HG03045 (cell line): ENCODE data around the gene RHBDL2.
"Not testable (repeated sequence)": the region's sequence is repeated elsewhere in the genome, so short reads cannot be mapped to it uniquely, and the experiment has no call there.

ENCODE experiments used
- ATAC-seq: cut with Tn5 transposase; IDR thresholded peaks from one replicate; pipeline ENCODE4 v1.9.1; 2021; ENCODE audit warnings: mild to moderate bottlenecking, moderate library complexity; ENCODE audit not compliant: unreplicated experiment

RHBDL2 gene

GRCh38 chr1:38938722-38939260 is 2.8 kb downstream of the RHBDL2 start:
- no peak for ATAC-seq

DNA sequence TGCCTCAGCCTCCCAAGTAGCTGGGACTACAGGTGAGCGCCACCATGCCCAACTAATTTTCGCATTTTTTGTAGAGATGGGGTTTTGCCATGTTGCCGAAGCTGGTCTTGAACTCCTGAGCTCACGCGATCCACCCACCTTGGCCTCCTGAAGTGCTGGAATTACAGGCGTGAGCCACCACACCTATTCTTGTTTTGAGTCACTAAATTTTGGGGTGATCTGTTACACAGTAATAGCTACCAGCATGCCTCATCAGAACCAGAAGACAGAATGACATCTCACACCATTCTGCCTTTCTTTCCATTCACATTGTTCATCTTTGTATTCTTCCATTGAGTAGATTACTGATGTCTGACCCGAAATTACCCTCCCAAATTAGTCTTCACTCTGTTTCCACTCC is 9.1 kb downstream of the RHBDL2 start:
- ATAC-seq, result no peak

DNA sequence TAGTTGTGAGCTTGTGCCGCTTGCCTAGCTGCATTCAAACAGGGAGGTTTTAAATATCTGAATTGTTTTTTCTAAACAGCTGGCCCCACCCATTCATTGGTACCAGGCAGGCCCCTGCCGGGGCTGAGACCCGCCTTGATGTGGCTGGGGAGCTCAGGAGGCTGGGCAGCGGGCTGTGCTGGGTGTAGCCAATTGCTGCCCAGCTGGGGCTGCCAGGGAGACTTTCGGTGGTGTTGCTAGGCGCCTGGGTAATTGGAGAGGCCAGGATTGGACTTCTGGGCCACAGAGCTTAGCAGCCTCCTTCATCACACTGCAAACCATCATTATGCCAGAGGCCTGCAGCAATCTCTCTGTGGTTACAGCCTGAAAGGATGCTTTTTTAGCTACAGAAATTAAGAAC is 12.2 kb downstream of the RHBDL2 start:
- ATAC-seq, result no peak

DNA sequence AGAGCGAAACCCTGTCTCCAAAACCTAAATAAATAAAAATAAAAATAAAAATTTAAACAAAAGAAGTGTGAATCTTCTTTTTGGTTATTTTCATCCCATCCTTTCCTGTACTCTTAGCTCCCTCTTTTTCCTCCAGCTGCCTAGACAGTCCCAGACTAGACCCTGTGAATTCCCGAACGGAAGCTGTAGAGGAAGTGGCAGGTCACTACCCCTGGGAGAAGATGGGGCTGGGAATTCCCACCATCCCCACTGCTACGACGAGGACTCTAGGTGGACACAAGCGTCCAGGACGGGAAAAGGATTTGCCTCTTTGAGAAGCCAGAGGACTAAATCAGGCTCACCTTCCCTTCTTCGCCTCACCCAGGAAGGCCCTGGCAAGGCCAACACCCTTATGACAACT is 12.6 kb downstream of the RHBDL2 start:
- no peak for ATAC-seq

DNA sequence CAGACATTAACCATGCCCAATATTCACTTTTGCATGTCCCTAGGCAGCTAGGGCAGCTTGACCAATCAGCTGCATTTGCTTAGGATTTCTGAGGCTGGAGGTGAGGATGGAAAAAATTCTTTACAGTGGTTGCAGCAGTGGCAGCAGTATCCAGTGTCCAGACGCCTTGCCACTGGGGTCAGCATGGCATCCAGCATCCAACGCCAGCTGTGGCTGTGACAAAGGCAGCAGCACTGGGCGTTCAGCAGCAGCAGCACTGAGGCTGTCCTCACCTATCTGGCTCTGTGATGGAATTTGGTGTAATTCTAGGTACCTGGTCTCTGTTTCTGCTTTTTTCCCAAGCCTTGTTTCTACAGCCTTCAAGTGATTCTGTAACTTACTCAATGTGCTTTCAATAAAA is 15.5 kb downstream of the RHBDL2 start:
- no peak for ATAC-seq

DNA sequence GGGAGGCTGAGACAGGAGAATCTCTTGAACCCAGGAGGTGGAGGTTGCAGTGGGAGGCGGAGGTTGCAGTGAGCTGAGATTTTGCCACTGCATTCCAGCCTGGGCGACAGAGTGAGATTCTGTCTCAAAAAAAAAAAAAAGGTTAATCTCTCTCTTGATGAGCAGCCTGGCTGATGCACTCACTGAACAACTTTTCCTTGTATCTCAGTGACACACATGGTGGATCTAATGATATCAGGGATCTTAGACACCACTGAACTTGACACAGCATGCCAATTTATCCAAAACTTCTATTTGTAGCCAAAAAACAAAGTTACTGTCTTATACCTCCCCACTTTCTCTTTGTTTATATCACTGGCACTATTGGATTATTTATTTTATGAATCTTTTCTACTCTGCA is 16.2 kb downstream of the RHBDL2 start:
- ATAC-seq, result no peak

GRCh38 chr1:38923607-38924006 is 18.0 kb downstream of the RHBDL2 start:
- ATAC-seq, result no peak

DNA sequence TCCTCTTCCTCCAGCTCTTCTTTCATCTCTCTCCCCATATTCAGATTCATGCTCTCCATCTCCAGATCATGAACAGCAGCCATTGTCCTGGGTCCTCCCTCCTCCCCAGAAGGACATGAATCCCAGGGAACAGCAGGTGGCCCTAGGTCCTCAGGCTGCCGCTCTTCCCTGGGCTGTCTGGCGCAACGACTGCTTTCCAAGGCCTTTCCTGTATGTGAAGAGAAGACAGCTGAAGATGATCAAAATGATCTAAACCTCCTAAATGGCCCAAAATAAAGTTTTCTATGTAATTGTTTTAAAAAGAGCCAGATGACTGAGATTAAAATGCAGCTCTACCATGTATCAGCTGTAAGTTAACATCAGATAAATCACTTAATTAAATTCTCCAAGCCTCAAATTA is 22.5 kb downstream of the RHBDL2 start:
- no peak for ATAC-seq

DNA sequence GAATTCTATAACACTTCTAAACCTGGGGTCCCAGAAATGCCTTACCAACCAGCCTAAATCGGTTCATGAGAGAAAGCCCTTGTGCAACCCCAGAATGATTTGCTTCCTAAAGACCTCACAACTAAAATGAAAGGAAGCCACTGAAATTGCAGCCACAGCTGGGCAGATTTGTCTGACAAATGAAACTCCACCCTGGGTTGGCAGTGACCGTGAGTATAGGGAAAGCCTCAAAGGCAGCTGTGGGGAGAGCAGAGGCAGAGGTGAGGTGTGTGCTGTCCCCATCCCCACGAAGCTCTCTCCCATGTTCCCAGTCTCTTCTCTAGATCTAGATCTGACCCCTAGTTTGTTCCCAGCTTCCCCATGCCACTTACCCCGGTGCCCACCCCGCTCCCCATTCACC is 23.1 kb downstream of the RHBDL2 start:
- ATAC-seq, result no peak

- ATAC-seq, result no peak
These were observed 23.9 kb downstream of the RHBDL2 start for GRCh38 chr1:38917772-38918171.

DNA sequence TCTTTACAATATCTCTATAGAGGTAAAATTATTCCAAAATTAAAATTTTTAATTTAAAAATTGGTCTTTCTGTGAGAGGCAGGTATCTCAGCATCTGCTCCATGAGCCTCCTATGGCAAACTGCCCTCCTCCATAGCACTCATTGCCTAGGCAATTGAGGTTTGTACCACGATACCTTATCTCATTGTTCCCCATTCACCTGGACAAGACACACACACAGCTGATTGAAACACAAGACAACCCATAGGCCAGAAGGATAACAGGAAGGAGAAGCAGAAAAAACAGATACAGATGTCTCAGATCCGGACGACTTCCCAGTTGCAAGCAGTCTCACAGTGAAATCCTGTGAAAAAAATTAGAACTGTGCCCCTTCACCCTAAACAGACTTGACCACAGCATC is 24.3 kb downstream of the RHBDL2 start:
- no peak for ATAC-seq

DNA sequence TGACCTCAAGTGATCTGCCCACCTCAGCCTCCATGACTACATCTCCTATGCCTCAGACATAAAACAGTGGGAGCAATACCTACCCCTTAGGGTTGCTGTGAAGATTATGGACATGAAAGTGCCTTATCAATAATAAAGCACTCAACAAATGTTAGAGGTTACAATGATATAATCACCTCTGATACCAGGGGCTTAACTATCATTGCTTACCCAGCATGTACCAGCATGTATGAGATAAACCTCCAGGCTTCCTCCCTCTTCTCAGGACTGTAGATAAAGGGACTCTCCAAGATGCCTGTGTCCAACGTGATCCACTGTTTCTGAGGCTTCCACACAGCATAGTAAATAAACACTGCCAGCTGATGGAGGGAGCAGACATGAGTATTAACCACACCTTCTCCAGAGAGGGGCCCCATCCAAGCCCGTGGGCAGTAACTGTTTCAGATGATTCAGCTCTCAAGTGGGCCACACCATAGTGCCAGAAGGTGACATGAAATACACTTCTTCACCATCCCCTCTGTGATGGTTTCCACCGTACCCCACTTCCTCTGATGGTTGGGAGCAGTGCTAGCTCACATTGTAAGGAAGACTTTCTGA is 26.2 kb downstream of the RHBDL2 start:
- ATAC-seq, result no peak

- ATAC-seq, result not testable (repeated sequence)
These were observed 26.7 kb downstream of the RHBDL2 start for GRCh38 chr1:38914908-38915307.

DNA sequence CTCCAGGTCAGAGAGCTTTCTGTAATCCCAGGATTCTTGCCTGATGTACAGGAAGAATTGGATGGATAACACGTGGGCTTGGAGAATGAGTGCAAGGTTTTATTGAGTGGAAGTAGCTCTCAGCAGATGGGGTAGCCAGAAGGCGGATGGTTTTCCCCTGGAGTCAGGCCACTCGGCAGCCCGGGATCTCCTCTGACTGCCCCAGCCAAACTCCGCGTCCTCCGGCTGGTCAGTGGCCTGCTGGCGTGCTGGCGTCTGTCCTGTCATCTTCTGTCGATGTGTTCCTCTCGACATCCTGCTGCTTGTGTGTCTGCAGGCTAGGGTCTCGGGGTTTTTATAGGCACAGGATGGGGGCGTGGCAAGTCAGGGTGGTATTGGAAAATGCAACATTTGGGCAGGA is 32.8 kb downstream of the RHBDL2 start:
- no peak for ATAC-seq

- ATAC-seq, result no peak
These were observed 35.6 kb downstream of the RHBDL2 start for GRCh38 chr1:38905985-38906384.

DNA sequence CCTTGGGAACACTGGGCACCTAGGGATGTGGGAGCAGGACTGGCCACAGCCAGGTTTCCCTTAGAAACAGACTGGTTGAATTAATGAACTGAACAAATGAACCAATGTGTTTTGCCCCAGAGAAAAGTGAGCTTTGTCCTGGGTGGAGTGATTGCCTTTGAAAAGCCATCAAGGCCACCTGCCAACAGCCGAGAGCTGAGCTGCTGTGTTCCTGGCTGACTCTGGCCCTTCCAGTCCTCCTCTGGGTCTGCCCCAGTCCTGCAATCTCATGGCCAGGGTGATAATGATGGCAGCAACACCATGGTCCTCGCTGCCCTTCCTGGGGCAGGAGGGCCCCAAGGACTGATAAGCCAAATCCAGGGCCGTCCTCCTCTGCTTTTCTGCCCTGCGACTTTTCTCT is 42.1 kb downstream of the RHBDL2 start:
- no peak for ATAC-seq

DNA sequence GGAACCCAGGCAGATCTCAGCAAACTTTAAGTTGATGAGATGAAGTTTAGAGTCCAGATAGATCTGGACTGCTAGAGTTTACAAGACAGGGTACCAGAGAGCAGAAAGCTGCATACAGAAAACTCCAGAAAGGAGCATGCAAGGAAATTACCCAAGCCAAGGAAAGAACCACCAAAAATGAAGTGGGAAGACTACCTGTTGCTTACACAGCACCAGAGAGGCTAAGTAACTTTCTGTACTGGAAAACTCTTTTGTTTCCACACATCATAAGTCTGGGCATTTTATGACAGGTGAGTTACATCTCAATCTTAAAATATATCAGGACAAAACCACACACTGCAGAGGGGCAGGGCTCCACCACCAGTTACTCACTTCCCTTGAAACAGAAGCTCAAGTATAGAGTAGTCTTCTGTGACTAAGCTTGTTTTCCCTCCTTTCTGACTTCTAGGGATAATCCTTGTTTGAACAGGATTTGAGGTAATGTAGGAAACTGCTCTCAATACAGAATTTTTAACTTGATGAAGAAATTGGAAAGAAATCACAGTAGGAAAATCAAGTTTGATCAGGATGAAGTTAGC is 42.9 kb downstream of the RHBDL2 start:
- no peak for ATAC-seq

GRCh38 chr1:38896169-38896568 is 45.5 kb downstream of the RHBDL2 start:
- ATAC-seq, result no peak

GRCh38 chr1:38892976-38893375 is 48.7 kb downstream of the RHBDL2 start:
- ATAC-seq, result no peak

DNA sequence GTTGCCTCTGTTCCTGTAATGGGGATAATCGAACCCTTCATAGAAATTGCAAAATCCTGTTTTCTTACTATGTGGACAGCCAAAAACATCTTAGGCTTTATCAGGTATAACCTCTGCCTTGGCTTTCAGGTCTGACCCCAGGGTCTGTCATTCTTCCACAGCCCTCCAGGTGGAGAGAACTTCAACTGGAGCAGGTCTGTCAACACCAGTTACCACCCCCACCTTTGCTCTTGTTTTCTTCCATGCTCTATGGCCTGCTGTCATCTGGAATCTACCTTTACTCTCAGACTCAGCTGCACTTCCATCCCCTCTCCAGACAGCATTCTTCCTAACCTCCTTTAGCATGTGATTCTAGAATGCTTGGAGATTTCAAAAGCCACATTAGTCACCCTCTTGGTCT is 49.9 kb downstream of the RHBDL2 start:
- no peak for ATAC-seq

GRCh38 chr1:38889589-38889988 is 52.0 kb downstream of the RHBDL2 start:
- ATAC-seq, result no peak

- ATAC-seq, result no peak
These were observed 53.0 kb downstream of the RHBDL2 start for GRCh38 chr1:38888423-38889333.
